H9 (cell line): Measurements from ENCODE around the gene FRRS1L. TPM values are rescaled to one million over a fixed set of nuclear protein-coding genes. Genes with fewer than 3 reads are reported as not detected.

Experiments used
- DNase-seq: peaks from one replicate; pipeline ENCODE4 v3.0.0-alpha.2; 2017
- H2AFZ ChIP-seq: one replicate; pipeline ENCODE4 v1.6.1; 2013; ENCODE audit warnings: mild to moderate bottlenecking, low read length, control low read depth, moderate library complexity
- H2AK5ac ChIP-seq: 2 replicates; pipeline ENCODE4 v1.6.1; 2013; ENCODE audit warnings: low read length, control low read depth, mixed read lengths; ENCODE audit not compliant: insufficient read length
- H2BK120ac ChIP-seq: one replicate; pipeline ENCODE4 v1.6.1; 2013; ENCODE audit warnings: low read depth, mild to moderate bottlenecking, low read length, control low read depth, inconsistent platforms; ENCODE audit not compliant: poor library complexity, severe bottlenecking
- H2BK12ac ChIP-seq: 2 replicates; pipeline ENCODE4 v1.6.1; 2013; ENCODE audit warnings: low read length, control low read depth, mixed read lengths, low read depth; ENCODE audit not compliant: insufficient read length
- H2BK15ac ChIP-seq: 2 replicates; pipeline ENCODE4 v1.6.1; 2013; ENCODE audit warnings: low read depth, low read length, control low read depth
- H2BK20ac ChIP-seq: one replicate; pipeline ENCODE4 v1.6.1; 2013; ENCODE audit warnings: low read depth, mild to moderate bottlenecking, low read length, control low read depth, inconsistent platforms; ENCODE audit not compliant: poor library complexity, severe bottlenecking
- H2BK5ac ChIP-seq: 2 replicates; pipeline ENCODE4 v1.6.1; 2013; ENCODE audit warnings: low read length, control low read depth, mixed read lengths; ENCODE audit not compliant: insufficient read length
- H3K14ac ChIP-seq: 2 replicates; pipeline ENCODE4 v1.6.1; 2013; ENCODE audit warnings: low read length, control low read depth; ENCODE audit not compliant: insufficient read depth
- H3K18ac ChIP-seq: 2 replicates; pipeline ENCODE4 v1.6.1; 2013; ENCODE audit warnings: low read depth, mild to moderate bottlenecking, mixed read lengths, low read length, control low read depth; ENCODE audit not compliant: insufficient read length
- H3K23ac ChIP-seq: 2 replicates; pipeline ENCODE4 v1.6.1; 2013; ENCODE audit warnings: low read length, control low read depth, mixed read lengths, low read depth; ENCODE audit not compliant: insufficient read length
- H3K23me2 ChIP-seq: 2 replicates; pipeline ENCODE4 v1.6.1; 2013; ENCODE audit warnings: low read depth, mild to moderate bottlenecking, mixed read lengths, low read length, control low read depth; ENCODE audit not compliant: insufficient read length, poor library complexity, severe bottlenecking
- H3K27ac ChIP-seq: 2 replicates; pipeline ENCODE4 v1.5.1; 2013; ENCODE audit warnings: low read length, control low read depth, mixed read lengths, low read depth; ENCODE audit not compliant: insufficient read length
- H3K27me3 ChIP-seq: 2 replicates; pipeline ENCODE4 v1.6.1; 2013; ENCODE audit warnings: low read length, control low read depth, inconsistent platforms; ENCODE audit not compliant: insufficient read depth
- H3K4ac ChIP-seq: 2 replicates; pipeline ENCODE4 v1.6.1; 2013; ENCODE audit warnings: low read depth, mild to moderate bottlenecking, control low read depth, inconsistent platforms, low read length, moderate library complexity
- H3K4me1 ChIP-seq: 2 replicates; pipeline ENCODE4 v1.6.1; 2013; ENCODE audit warnings: low read length, control low read depth, inconsistent platforms; ENCODE audit not compliant: insufficient read depth
- H3K4me2 ChIP-seq: 2 replicates; pipeline ENCODE4 v1.6.1; 2013; ENCODE audit warnings: low read length, control low read depth, mixed read lengths; ENCODE audit not compliant: insufficient read length, insufficient read depth
- H3K56ac ChIP-seq: 2 replicates; pipeline ENCODE4 v1.6.1; 2013; ENCODE audit warnings: low read depth, mild to moderate bottlenecking, mixed read lengths, low read length, control low read depth; ENCODE audit not compliant: insufficient read length
- H3K79me1 ChIP-seq: 2 replicates; pipeline ENCODE4 v1.6.1; 2013; ENCODE audit warnings: low read depth, mild to moderate bottlenecking, moderate library complexity, low read length, control low read depth, inconsistent platforms; ENCODE audit not compliant: insufficient read depth, poor library complexity, severe bottlenecking
- H3K79me2 ChIP-seq: 2 replicates; pipeline ENCODE4 v1.6.1; 2013; ENCODE audit warnings: low read length, control low read depth, inconsistent platforms; ENCODE audit not compliant: insufficient read depth
- H3K9ac ChIP-seq: 2 replicates; pipeline ENCODE4 v1.6.1; 2013; ENCODE audit warnings: low read length, control low read depth, mixed read lengths; ENCODE audit not compliant: insufficient read length; ENCODE audit errors: extremely low read depth
- H3K9me3 ChIP-seq: one replicate; pipeline ENCODE4 v1.6.1; 2013; ENCODE audit warnings: low read depth, low read length, inconsistent platforms; ENCODE audit not compliant: control insufficient read depth
- H3T11ph ChIP-seq: one replicate; pipeline ENCODE4 v1.6.1; 2013; ENCODE audit warnings: mild to moderate bottlenecking, low read length, control low read depth, inconsistent platforms
- H4K20me1 ChIP-seq: one replicate; pipeline ENCODE4 v1.6.1; 2013; ENCODE audit not compliant: control insufficient read depth, insufficient read length, insufficient read depth
- H4K5ac ChIP-seq: 2 replicates; pipeline ENCODE4 v1.6.1; 2013; ENCODE audit warnings: low read depth, mild to moderate bottlenecking, mixed read lengths, low read length, control low read depth; ENCODE audit not compliant: insufficient read length
- H4K8ac ChIP-seq: replicated peaks from 2 replicates; pipeline ENCODE4 v1.6.1; 2013; ENCODE audit warnings: low read length, control low read depth, mixed read lengths, low read depth; ENCODE audit not compliant: insufficient read length
- H4K91ac ChIP-seq: 2 replicates; pipeline ENCODE4 v1.6.1; 2013; ENCODE audit warnings: low read depth, mild to moderate bottlenecking, moderate library complexity, mixed read lengths, low read length, control low read depth; ENCODE audit not compliant: insufficient read length
- H3K27ac Mint-ChIP-seq, 3 experiments: 2 replicates in 2 of 3; 3 replicates in 1 of 3; pipeline ENCODE4 v1.8.0; 2020 to 2021; ENCODE audit warnings: mixed read lengths in 3 of 3, mild to moderate bottlenecking in 1 of 3, moderate library complexity in 1 of 3
- H3K27me3 Mint-ChIP-seq: 2 replicates; pipeline ENCODE4 v1.8.0; 2021; ENCODE audit warnings: low read depth, mild to moderate bottlenecking, moderate library complexity, mixed read lengths
- H3K36me3 Mint-ChIP-seq, 3 experiments: 2 replicates in 2 of 3; 3 replicates in 1 of 3; pipeline ENCODE4 v1.8.0; 2020 to 2021; ENCODE audit warnings: low read depth in 3 of 3, mixed read lengths in 3 of 3; ENCODE audit not compliant: insufficient read depth in 1 of 3
- H3K4me1 Mint-ChIP-seq, 2 experiments: 2 replicates each; pipeline ENCODE4 v1.8.0; 2020; ENCODE audit warnings: mixed read lengths in 2 of 2
- H3K4me3 Mint-ChIP-seq, 2 experiments: 2 replicates in 1 of 2; 3 replicates in 1 of 2; pipeline ENCODE4 v1.8.0; 2020 to 2021; ENCODE audit warnings: mild to moderate bottlenecking in 2 of 2, mixed read lengths in 2 of 2, moderate library complexity in 1 of 2
- H3K9me3 Mint-ChIP-seq, 2 experiments: 2 replicates in 1 of 2; 3 replicates in 1 of 2; pipeline ENCODE4 v1.8.0; 2020; ENCODE audit warnings: mild to moderate bottlenecking in 2 of 2, mixed read lengths in 2 of 2, moderate library complexity in 1 of 2
- CTCF ChIP-seq: fragments of 200-600 bp; sonication (generic); conservative IDR thresholded peaks from 3 replicates; pipeline ENCODE4 v1.8.0; 2021; ENCODE audit warnings: antibody characterized with exemption, mild to moderate bottlenecking
- WGBS: extraction: QIAGEN DNeasy Blood & Tissue Kit; methylation state at CpG from one replicate; pipeline ENCODE4 v1.1.7; 2013; ENCODE audit warnings: missing lambda C conversion rate, low lambda C conversion rate, mixed read lengths; ENCODE audit not compliant: insufficient read length; ENCODE audit errors: extremely low coverage; 5-methylcytosine and 5-hydroxymethylcytosine counted together
- total RNA-seq: library from RNA; stranded (reverse); gene quantifications from 2 replicates; pipeline ENCODE4 v1.2.1, GENCODE V29; 2021

FRRS1L gene
- total RNA-seq, 1 experiment from 2014 or later = 3.3 TPM

- peaks cover 9% of the 10 kb centered on the region for H3K79me1 ChIP-seq
- no peak overlapping the region for H3K4ac ChIP-seq
- no peak overlapping the region for H3K23ac ChIP-seq
- peaks cover 10% of the 10 kb centered on the region for H3K4me1 ChIP-seq
- H4K8ac ChIP-seq = no peak overlapping the region
- H3K23me2 ChIP-seq = peaks cover 9% of the 10 kb centered on the region
- H2BK120ac ChIP-seq = no peak overlapping the region
- DNase-seq = no peak
- H3K4me1 Mint-ChIP-seq = peaks cover 27 to 35% of the 10 kb centered on the region in 2 experiments
- peaks cover 13 to 15% (median 14%) of the 10 kb centered on the region in 3 experiments; a peak in 6 of 7 replicates for H3K36me3 Mint-ChIP-seq
- peak overlapping the region in 1 of 3 experiments; percentile 89; a peak in 4 of 7 replicates for H3K27ac Mint-ChIP-seq
- no peak overlapping the region for H3T11ph ChIP-seq
- H2AK5ac ChIP-seq = no peak overlapping the region
- H4K20me1 ChIP-seq = no peaks in the 10 kb centered on the region
- no peak overlapping the region for H3K56ac ChIP-seq
- H3K79me2 ChIP-seq = peaks cover 35% of the 10 kb centered on the region
- no peak overlapping the region for H2BK12ac ChIP-seq
- no peak overlapping the region for H3K27ac ChIP-seq
- no peaks in the 10 kb centered on the region for H3K9me3 ChIP-seq
- H3K4me2 ChIP-seq = peak overlapping the region; percentile 50
- H3K18ac ChIP-seq = no peak overlapping the region
- H4K5ac ChIP-seq = no peak overlapping the region
- peak overlapping the region; percentile 93 to 97 for H3K4me3 Mint-ChIP-seq
- no peak overlapping the region for H3K14ac ChIP-seq
- no peak overlapping the region for H2BK20ac ChIP-seq
- no peaks in the 10 kb centered on the region for H3K27me3 ChIP-seq
- peak overlapping the region; percentile 58 for H2AFZ ChIP-seq
- H4K91ac ChIP-seq = no peak overlapping the region
- peak overlapping the region; percentile 60 for H3K9ac ChIP-seq
- H3K27me3 Mint-ChIP-seq = no peaks in the 10 kb centered on the region
- WGBS = no CpG with 5 or more reads among the region's 13 CpGs
- no peak for TF ChIP-seq CTCF
- no peak overlapping the region for H2BK15ac ChIP-seq
- H2BK5ac ChIP-seq = no peak overlapping the region
- 0 out of 5 replicates have a peak, but pooled peaks cover 0 to 3% of the 10 kb centered on the region in 2 experiments for H3K9me3 Mint-ChIP-seq
Observed at GRCh38 chr9:109120204-109120789, 46.8 kb downstream of the FRRS1L start.
